Heart right ventricle (tissue), 16 donors: ENCODE results near the gene ALDH1A3. TPM values are rescaled to one million over a fixed set of nuclear protein-coding genes. Genes with fewer than 3 reads are reported as not detected.

Experiments used
- ATAC-seq, 8 donors: fragments of 200-7000 bp; cut with Tn5 transposase; one replicate each; pipeline ENCODE4 v1.9.1; 2020; ENCODE audit warnings: mild to moderate bottlenecking in 8 of 8, moderate library complexity in 8 of 8, moderate number of reproducible peaks in 1 of 8
- DNase-seq, 2 donors: peaks; one replicate each; pipeline ENCODE4 v3.0.0-alpha.2; 2020
- H3K27ac ChIP-seq, 10 donors: fragments of 200-600 bp; sonication (generic) in 2 of 10; one replicate each; pipeline versions ENCODE4 v1.5.0 to v1.8.0; 2020 to 2022; ENCODE audit warnings: mild to moderate bottlenecking in 3 of 10
- H3K27me3 ChIP-seq, 7 donors: fragments of 200-600 bp; one replicate each; pipeline ENCODE4 v1.8.0; 2021 to 2022; ENCODE audit warnings: mild to moderate bottlenecking in 2 of 7
- H3K36me3 ChIP-seq, 9 donors: fragments of 200-600 bp; sonication (generic) in 1 of 9; one replicate each; pipeline versions ENCODE4 v1.5.0 to v1.8.0; 2020 to 2022; ENCODE audit warnings: mild to moderate bottlenecking in 2 of 9
- H3K4me1 ChIP-seq, 9 donors: fragments of 200-600 bp; sonication (generic) in 1 of 9; one replicate each; pipeline versions ENCODE4 v1.5.0 to v1.8.0; 2020 to 2022; ENCODE audit warnings: mild to moderate bottlenecking in 4 of 9
- H3K4me3 ChIP-seq, 10 donors: fragments of 200-600 bp; sonication (generic) in 2 of 10; one replicate each; pipeline versions ENCODE4 v1.5.0 to v1.8.0; 2020 to 2022; ENCODE audit warnings: mild to moderate bottlenecking in 7 of 10, moderate library complexity in 2 of 10
- H3K9me3 ChIP-seq, 11 donors: fragments of 200-600 bp in 10 of 11; sonication (generic) in 2 of 11; one replicate each; pipeline versions ENCODE4 v1.5.0 to v1.8.0; 2013 to 2022; ENCODE audit warnings: mild to moderate bottlenecking in 2 of 11, control low read depth in 1 of 11, moderate library complexity in 1 of 11
- CTCF ChIP-seq, 9 donors: fragments of 200-600 bp; sonication (generic) in 2 of 9; IDR thresholded peaks; one replicate each; pipeline versions ENCODE4 v1.5.0 to v1.8.0; 2021 to 2022; ENCODE audit warnings: antibody characterized with exemption in 9 of 9, mild to moderate bottlenecking in 5 of 9, moderate library complexity in 1 of 9
- whole genome bisulfite sequencing, 2 donors: extraction: QIAGEN DNeasy Blood & Tissue Kit; methylation state at CpG; one replicate each; pipeline ENCODE4 v1.1.7; 2013; ENCODE audit warnings: inconsistent platforms in 1 of 2; 5-methylcytosine and 5-hydroxymethylcytosine counted together
- intact Hi-C, 10 donors: fragments of 100-400 bp; cut with DNase I; formaldehyde crosslinking; loops; one replicate each; pipeline versions ENCODE4 v1.11.1 to v1.14.2; 2022
- polyA plus RNA-seq, 2 donors: library from polyadenylated mRNA; stranded (reverse); fragments of 200-250 nt; gene quantifications; one replicate each; pipeline ENCODE4 v1.2.3, GENCODE V29; 2013
- total RNA-seq, 10 donors: library from RNA; stranded (reverse); fragmentation: NEBNext Ultra II Directional in 3 of 10; extraction: Animal tissue kit (Norgen Biotek cat#: 25700) in 3 of 10; gene quantifications; one replicate each; pipeline versions ENCODE4 v1.2.1 to v1.2.4, GENCODE V29; 2021 to 2023
- donor health status: Arrhythmogenic right ventricular cardiomyopathy.
- donor health status: ischemic (EF 13 %, LVEDD 7.1; RV severe dilation, severe dysfunction).
- donor health status: healthy with polysubstance abuse.
- donor health status: DM: no; HTN: yes; CAD: no.
- donor health status: DM: no; HTN: no; CAD: no.
- donor health status: ischemic (EF 25% LVEDD 6.9; RV normal size, moderate dysfunction).
- donor health status: ischemic (EF 25% LVEDD 5.7; RV mildly dilated, moderate dysfunction).
- donor health status: healthy.
- donor health status: DM: yes; HTN: yes; CAD: no.
- donor health status: Ischemic cardiomyopathy.
- donor health status: ischemic (EF 35%, LVEDD 5.7; RV mildly dilated, moderate dysfunction).
- donor health status: nonischemic (EF 11% LVEDD 7.7; RV severe dilation, severe dysfunction).
- donor health status: DM: yes; HTN: yes; CAD: no.
- donor health status: PGD.
- donor health status: ischemic (EF 29% LVEDD 5.4; RV normal size, mild dysfunction).
- donor health status: nonischemic (EF 23%, LVEDD 6.1; RV moderate dilation, normal function).

Gene ALDH1A3
- total and polyA plus RNA-seq, 12 donors: 0.96 to 24.9 (median 2.3) TPM

- Histone ChIP-seq H3K27me3 (peaks cover 0 to 27% (median 15%) of the 10 kb centered on the region in 7 donors), H3K4me1 (peaks cover 0 to 52% (median 16%) of the 10 kb centered on the region in 9 donors), H3K36me3 (peaks cover 0 to 39% (median 0%) of the 10 kb centered on the region in 9 donors), H3K9me3 (no peaks in the 10 kb centered on the region), H3K4me3 (no peak overlapping the region), H3K27ac (peak overlapping the region in 1 of 10 donors; percentile 59)
- 77 to 83% methylated on average over 13 of the region's 13 CpGs for WGBS, 2 donors
- no peak for TF ChIP-seq CTCF (IDR thresholded peaks at IDR 0.05)
- intact Hi-C loops: loop anchor here in 2 of 10 donors (5.0 to 10.0 kb wide), 3 partner anchors 80 to 342 kb away; partner anchors contain the start of gene CHSY1 (in 1 of the 2)
- no peak for DNase-seq
- ATAC-seq: no peak
These were observed 42.8 kb downstream of the ALDH1A3 start for GRCh38 chr15:100922192-100923040.

- peaks cover 0 to 20% (median 11%) of the 10 kb centered on the region in 7 donors for H3K27me3 ChIP-seq
- WGBS, 2 donors: 76 to 86% methylated on average over 7 of the region's 7 CpGs
- no peak for TF ChIP-seq CTCF (IDR thresholded peaks at IDR 0.05)
- H3K4me1 ChIP-seq: peaks cover 0 to 46% (median 13%) of the 10 kb centered on the region in 9 donors
- peak overlapping the region in 1 of 10 donors; percentile 59 for H3K27ac ChIP-seq
- no peak overlapping the region for H3K4me3 ChIP-seq
- intact Hi-C loops: loop anchor here in 2 of 10 donors (5.0 to 10.0 kb wide), 3 partner anchors 79 to 342 kb away; partner anchors contain the start of gene CHSY1 (in 1 of the 2)
- no peak for ATAC-seq
- no peak for DNase-seq
- peaks cover 0 to 45% (median 0%) of the 10 kb centered on the region in 9 donors for H3K36me3 ChIP-seq
- H3K9me3 ChIP-seq: no peaks in the 10 kb centered on the region
These were observed 43.4 kb downstream of the ALDH1A3 start for GRCh38 chr15:100923076-100923475.

DNA sequence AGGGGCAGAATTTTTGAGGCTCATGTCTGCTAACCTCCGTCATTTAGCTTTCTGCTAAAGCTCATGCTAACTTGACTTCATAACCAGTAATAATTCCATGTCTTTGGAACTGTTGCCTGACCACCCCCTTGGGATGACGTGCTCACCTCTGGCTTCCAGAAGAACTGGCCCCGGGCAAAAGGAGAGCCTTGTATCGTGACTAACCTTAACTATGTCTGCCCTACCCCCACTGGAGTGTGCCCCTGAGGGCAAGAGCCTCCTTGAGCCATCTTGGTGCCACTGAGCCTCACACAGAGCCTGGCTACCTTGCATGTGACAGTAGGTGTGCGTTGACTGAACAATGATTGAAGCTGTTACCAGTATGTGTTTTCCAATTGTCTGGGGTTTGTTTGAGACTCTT, 44.3 kb downstream of the ALDH1A3 start:
- DNase-seq: no peak
- Histone ChIP-seq H3K4me3 (no peak overlapping the region), H3K36me3 (peaks cover 0 to 53% (median 0%) of the 10 kb centered on the region in 9 donors), H3K27me3 (peaks cover 0 to 13% (median 9%) of the 10 kb centered on the region in 7 donors), H3K27ac (no peak overlapping the region), H3K4me1 (peaks cover 0 to 39% (median 7%) of the 10 kb centered on the region in 9 donors), H3K9me3 (no peaks in the 10 kb centered on the region)
- intact Hi-C loops: loop anchor here in 2 of 10 donors (5.0 to 10.0 kb wide), 3 partner anchors 78 to 341 kb away; partner anchors contain the start of gene CHSY1 (in 1 of the 2)
- no peak for TF ChIP-seq CTCF (IDR thresholded peaks at IDR 0.05)
- 93 to 96% methylated on average over 5 of the region's 5 CpGs for WGBS, 2 donors
- ATAC-seq: no peak

DNA sequence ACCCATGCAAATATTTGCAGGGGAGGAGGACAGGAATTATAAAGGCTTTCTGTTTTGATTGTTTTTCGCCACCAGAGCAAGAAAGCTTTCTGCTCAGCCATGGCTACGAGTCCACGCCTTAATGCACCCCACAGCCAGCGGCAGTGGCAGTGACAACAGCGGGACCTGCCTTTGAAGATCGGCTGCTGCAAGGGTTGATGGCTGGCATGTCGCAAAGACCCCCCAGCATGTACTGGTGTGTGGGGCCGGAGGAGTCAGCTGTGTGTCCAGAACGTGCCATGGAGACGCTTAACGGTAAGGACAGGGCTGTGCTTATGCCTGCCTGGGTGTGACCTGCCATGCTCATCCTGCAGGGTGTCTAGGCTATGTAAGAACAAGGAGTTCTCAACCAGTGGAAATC, 44.8 kb downstream of the ALDH1A3 start:
- peaks cover 0 to 12% (median 7%) of the 10 kb centered on the region in 7 donors for H3K27me3 ChIP-seq
- DNase-seq: no peak
- peaks cover 0 to 39% (median 7%) of the 10 kb centered on the region in 9 donors for H3K4me1 ChIP-seq
- intact Hi-C loops: loop anchor here in 2 of 10 donors (5.0 to 10.0 kb wide), 3 partner anchors 78 to 340 kb away; partner anchors contain the start of gene CHSY1 (in 1 of the 2)
- TF ChIP-seq CTCF (IDR thresholded peaks at IDR 0.05): no peak
- no peak overlapping the region for H3K27ac ChIP-seq
- H3K4me3 ChIP-seq: no peak overlapping the region
- H3K9me3 ChIP-seq: no peaks in the 10 kb centered on the region
- peaks cover 0 to 57% (median 0%) of the 10 kb centered on the region in 9 donors for H3K36me3 ChIP-seq
- ATAC-seq: no peak
- 92% methylated on average over 11 of the region's 11 CpGs for WGBS, 2 donors
